GM23338 (cell line): ENCODE measurements around the gene LMF1.

Experiments used
- CREB1 ChIP-seq: fragments of 250-450 bp; sonication (Bioruptor Pico); IDR thresholded peaks from 2 replicates; pipeline ENCODE4 v1.5.0; 2020; ENCODE audit warnings: low read depth, mild to moderate bottlenecking, moderate library complexity
- EZH2 ChIP-seq: fragments of 200-600 bp; sonication (generic); IDR thresholded peaks from one replicate; pipeline ENCODE4 v1.8.0; 2017; ENCODE audit warnings: antibody characterized with exemption, mild to moderate bottlenecking, low read depth; ENCODE audit not compliant: unreplicated experiment
- EZH2phosphoT487 ChIP-seq: fragments of 200-600 bp; sonication (generic); IDR thresholded peaks from one replicate; pipeline ENCODE4 v1.8.1; 2018; ENCODE audit warnings: antibody characterized with exemption; ENCODE audit not compliant: unreplicated experiment
- JUNB ChIP-seq: IDR thresholded peaks from one replicate; pipeline ENCODE4 v1.6.1; 2016; ENCODE audit warnings: antibody characterized with exemption; ENCODE audit not compliant: unreplicated experiment
- NANOG ChIP-seq: IDR thresholded peaks from 2 replicates; pipeline ENCODE4 v1.6.1; 2016; ENCODE audit warnings: antibody characterized with exemption, borderline replicate concordance
- POLR2AphosphoS5 ChIP-seq: IDR thresholded peaks from 2 replicates; pipeline ENCODE4 v1.6.1; 2016; ENCODE audit warnings: antibody characterized with exemption, low read depth
- ZNF331 ChIP-seq: fragments of 250-450 bp; sonication (Bioruptor Pico); IDR thresholded peaks from 2 replicates; pipeline ENCODE4 v1.5.0; 2020; ENCODE audit warnings: low read depth, mild to moderate bottlenecking, moderate library complexity
- TF ChIP-seq, protein P1 (sequence below), 2 experiments: fragments of 200-600 bp in 1 of 2; sonication (generic) in 1 of 2; conservative IDR thresholded peaks; 2 replicates each; pipeline versions ENCODE4 v1.5.1 to v1.6.1; 2016 to 2017; ENCODE audit warnings: antibody characterized with exemption in 2 of 2, low read depth in 2 of 2, mild to moderate bottlenecking in 2 of 2, moderate library complexity in 1 of 2
- TF ChIP-seq, protein P2 (sequence below): IDR thresholded peaks from one replicate; pipeline ENCODE4 v1.6.1; 2018; ENCODE audit warnings: antibody characterized with exemption; ENCODE audit not compliant: unreplicated experiment
- TF ChIP-seq, protein P3 (sequence below): IDR thresholded peaks from 2 replicates; pipeline ENCODE4 v1.6.1; 2016; ENCODE audit warnings: antibody characterized with exemption
- TF ChIP-seq, protein P4 (sequence below): fragments of 250-450 bp; sonication (Bioruptor Pico); IDR thresholded peaks from 2 replicates; pipeline ENCODE4 v1.5.0; 2020; ENCODE audit warnings: mild to moderate bottlenecking, moderate library complexity

DNA sequence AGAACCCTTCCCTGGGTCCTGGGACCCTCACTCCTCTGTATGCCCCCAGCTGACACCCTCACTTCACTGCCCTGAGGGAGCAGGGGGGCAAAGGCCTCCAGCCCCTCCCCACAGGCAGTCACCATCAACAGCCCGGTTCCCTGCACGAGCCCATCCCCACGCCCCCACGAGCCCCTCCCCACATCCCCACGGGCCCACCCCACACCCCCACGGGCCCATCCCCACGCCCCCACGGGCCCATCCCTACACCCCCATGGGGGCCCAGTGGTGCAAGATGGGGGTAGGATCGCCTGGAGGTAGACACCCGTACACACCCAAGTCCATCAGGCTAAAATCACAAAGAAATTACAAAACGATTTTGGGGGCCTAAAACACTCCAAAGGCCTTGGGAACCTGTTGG lies 42.3 kb downstream of the LMF1 start:
- TF ChIP-seq, protein P1, sequence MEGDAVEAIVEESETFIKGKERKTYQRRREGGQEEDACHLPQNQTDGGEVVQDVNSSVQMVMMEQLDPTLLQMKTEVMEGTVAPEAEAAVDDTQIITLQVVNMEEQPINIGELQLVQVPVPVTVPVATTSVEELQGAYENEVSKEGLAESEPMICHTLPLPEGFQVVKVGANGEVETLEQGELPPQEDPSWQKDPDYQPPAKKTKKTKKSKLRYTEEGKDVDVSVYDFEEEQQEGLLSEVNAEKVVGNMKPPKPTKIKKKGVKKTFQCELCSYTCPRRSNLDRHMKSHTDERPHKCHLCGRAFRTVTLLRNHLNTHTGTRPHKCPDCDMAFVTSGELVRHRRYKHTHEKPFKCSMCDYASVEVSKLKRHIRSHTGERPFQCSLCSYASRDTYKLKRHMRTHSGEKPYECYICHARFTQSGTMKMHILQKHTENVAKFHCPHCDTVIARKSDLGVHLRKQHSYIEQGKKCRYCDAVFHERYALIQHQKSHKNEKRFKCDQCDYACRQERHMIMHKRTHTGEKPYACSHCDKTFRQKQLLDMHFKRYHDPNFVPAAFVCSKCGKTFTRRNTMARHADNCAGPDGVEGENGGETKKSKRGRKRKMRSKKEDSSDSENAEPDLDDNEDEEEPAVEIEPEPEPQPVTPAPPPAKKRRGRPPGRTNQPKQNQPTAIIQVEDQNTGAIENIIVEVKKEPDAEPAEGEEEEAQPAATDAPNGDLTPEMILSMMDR (conservative IDR thresholded peaks at IDR 0.05; ENCODE audit: low read depth in 2 of 2) = no peak
- TF ChIP-seq EZH2phosphoT487 (no peak), POLR2AphosphoS5 (no peak), CREB1 (CRISPR knock-in tag) (no peak), EZH2 (no peak), JUNB (no peak), NANOG (no peak), ZNF331 (no peak)
- TF ChIP-seq, protein P2, sequence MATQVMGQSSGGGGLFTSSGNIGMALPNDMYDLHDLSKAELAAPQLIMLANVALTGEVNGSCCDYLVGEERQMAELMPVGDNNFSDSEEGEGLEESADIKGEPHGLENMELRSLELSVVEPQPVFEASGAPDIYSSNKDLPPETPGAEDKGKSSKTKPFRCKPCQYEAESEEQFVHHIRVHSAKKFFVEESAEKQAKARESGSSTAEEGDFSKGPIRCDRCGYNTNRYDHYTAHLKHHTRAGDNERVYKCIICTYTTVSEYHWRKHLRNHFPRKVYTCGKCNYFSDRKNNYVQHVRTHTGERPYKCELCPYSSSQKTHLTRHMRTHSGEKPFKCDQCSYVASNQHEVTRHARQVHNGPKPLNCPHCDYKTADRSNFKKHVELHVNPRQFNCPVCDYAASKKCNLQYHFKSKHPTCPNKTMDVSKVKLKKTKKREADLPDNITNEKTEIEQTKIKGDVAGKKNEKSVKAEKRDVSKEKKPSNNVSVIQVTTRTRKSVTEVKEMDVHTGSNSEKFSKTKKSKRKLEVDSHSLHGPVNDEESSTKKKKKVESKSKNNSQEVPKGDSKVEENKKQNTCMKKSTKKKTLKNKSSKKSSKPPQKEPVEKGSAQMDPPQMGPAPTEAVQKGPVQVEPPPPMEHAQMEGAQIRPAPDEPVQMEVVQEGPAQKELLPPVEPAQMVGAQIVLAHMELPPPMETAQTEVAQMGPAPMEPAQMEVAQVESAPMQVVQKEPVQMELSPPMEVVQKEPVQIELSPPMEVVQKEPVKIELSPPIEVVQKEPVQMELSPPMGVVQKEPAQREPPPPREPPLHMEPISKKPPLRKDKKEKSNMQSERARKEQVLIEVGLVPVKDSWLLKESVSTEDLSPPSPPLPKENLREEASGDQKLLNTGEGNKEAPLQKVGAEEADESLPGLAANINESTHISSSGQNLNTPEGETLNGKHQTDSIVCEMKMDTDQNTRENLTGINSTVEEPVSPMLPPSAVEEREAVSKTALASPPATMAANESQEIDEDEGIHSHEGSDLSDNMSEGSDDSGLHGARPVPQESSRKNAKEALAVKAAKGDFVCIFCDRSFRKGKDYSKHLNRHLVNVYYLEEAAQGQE = no peak
- TF ChIP-seq, protein P3, sequence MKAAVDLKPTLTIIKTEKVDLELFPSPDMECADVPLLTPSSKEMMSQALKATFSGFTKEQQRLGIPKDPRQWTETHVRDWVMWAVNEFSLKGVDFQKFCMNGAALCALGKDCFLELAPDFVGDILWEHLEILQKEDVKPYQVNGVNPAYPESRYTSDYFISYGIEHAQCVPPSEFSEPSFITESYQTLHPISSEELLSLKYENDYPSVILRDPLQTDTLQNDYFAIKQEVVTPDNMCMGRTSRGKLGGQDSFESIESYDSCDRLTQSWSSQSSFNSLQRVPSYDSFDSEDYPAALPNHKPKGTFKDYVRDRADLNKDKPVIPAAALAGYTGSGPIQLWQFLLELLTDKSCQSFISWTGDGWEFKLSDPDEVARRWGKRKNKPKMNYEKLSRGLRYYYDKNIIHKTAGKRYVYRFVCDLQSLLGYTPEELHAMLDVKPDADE = no peak
- TF ChIP-seq, protein P4, sequence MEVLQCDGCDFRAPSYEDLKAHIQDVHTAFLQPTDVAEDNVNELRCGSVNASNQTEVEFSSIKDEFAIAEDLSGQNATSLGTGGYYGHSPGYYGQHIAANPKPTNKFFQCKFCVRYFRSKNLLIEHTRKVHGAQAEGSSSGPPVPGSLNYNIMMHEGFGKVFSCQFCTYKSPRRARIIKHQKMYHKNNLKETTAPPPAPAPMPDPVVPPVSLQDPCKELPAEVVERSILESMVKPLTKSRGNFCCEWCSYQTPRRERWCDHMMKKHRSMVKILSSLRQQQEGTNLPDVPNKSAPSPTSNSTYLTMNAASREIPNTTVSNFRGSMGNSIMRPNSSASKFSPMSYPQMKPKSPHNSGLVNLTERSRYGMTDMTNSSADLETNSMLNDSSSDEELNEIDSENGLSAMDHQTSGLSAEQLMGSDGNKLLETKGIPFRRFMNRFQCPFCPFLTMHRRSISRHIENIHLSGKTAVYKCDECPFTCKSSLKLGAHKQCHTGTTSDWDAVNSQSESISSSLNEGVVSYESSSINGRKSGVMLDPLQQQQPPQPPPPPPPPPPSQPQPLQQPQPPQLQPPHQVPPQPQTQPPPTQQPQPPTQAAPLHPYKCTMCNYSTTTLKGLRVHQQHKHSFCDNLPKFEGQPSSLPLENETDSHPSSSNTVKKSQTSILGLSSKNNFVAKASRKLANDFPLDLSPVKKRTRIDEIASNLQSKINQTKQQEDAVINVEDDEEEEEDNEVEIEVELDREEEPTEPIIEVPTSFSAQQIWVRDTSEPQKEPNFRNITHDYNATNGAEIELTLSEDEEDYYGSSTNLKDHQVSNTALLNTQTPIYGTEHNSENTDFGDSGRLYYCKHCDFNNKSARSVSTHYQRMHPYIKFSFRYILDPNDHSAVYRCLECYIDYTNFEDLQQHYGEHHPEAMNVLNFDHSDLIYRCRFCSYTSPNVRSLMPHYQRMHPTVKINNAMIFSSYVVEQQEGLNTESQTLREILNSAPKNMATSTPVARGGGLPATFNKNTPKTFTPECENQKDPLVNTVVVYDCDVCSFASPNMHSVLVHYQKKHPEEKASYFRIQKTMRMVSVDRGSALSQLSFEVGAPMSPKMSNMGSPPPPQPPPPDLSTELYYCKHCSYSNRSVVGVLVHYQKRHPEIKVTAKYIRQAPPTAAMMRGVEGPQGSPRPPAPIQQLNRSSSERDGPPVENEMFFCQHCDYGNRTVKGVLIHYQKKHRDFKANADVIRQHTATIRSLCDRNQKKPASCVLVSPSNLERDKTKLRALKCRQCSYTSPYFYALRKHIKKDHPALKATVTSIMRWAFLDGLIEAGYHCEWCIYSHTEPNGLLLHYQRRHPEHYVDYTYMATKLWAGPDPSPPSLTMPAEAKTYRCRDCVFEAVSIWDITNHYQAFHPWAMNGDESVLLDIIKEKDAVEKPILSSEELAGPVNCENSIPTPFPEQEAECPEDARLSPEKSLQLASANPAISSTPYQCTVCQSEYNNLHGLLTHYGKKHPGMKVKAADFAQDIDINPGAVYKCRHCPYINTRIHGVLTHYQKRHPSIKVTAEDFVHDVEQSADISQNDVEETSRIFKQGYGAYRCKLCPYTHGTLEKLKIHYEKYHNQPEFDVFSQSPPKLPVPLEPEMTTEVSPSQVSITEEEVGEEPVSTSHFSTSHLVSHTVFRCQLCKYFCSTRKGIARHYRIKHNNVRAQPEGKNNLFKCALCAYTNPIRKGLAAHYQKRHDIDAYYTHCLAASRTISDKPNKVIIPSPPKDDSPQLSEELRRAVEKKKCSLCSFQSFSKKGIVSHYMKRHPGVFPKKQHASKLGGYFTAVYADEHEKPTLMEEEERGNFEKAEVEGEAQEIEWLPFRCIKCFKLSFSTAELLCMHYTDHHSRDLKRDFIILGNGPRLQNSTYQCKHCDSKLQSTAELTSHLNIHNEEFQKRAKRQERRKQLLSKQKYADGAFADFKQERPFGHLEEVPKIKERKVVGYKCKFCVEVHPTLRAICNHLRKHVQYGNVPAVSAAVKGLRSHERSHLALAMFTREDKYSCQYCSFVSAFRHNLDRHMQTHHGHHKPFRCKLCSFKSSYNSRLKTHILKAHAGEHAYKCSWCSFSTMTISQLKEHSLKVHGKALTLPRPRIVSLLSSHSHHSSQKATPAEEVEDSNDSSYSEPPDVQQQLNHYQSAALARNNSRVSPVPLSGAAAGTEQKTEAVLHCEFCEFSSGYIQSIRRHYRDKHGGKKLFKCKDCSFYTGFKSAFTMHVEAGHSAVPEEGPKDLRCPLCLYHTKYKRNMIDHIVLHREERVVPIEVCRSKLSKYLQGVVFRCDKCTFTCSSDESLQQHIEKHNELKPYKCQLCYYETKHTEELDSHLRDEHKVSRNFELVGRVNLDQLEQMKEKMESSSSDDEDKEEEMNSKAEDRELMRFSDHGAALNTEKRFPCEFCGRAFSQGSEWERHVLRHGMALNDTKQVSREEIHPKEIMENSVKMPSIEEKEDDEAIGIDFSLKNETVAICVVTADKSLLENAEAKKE (CRISPR knock-in tag) = no peak
